ENCODE measurements around the gene MTA2. TPM values are rescaled to one million over a fixed set of nuclear protein-coding genes. Genes with fewer than 3 reads are reported as not detected.
A peak's percentile ranks its signal among the peaks of the same experiment; 100 is the strongest.

MTA2 gene
- total and polyA plus RNA-seq, 3 donors from 2014 or later: 87.6 to 115 (median 97.2) TPM

DNA sequence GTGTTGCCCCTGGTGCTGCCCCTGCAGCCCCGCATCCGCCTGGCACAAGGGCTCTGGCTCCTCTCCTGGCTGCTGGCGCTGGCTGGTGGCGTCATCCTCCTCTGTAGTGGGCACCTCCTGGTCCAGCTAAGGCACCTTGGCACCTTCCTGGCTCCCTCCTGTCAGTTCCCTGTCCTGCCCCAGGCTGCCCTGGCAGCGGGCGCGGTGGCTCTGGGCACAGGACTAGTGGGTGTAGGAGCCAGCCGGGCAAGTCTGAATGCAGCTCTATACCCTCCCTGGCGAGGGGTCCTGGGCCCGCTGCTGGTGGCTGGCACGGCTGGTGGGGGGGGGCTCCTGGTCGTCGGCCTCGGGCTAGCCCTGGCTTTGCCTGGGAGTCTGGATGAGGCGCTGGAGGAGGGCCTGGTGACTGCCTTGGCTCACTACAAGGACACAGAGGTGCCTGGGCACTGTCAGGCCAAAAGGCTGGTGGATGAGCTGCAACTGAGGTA lies 11.7 kb upstream of the MTA2 start:
- intact Hi-C loops (cut with DNase I; ENCODE audit: low total_unique reads): no loop called here
- no peak overlapping the region for H3K4me3 ChIP-seq

DNA sequence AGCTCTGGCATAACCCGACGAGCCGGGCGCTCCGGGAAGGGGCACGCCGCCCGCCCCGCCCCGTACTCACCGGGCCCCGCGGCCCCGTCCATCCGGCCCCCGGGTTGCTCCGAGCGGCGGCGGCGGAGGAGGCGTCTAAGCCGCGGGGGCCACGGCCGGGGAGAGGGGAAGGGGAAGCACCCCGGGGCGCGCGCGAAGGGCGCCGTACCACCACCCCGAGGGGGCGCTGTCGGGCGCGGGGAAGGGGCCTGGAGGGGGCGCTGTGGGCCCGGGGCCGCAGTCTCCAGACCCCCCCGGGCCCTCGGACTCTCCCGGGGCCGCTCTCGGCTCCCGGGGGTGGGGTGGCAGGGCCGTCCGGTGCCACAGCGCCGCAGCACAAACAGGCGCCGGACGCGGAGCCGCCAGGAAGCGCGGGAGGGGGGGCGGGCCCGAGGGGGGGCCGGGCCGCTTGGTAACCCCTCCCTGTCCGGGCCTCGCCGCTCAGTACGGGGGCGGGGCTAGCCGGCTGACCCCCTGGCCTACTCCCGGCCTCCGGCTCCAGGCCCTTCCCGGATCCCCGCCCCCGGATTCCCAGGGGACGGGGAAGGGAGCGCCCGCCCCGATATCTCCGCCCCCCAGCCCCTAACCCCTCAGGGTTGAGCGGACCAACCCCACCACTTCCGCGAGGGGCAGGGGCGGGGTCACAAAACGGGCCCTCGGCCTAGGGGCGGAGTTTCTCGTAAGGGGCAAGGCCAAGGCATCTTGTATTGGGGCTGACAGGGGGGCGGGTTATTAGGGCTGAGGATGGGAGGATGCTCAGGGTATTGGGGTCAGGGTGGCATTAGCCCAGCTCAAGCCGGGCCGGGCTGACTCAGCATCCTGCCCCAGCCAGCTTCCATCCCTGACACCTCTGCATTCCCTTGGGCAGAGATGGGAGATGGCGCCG lies 11.0 kb upstream of the MTA2 start, which contains the start of the genes EML3 and ROM1:
TSS of gene EML3 (minus strand) at position 410 of the 925 bp plus-strand sequence. CDS start at position 92, 318 bp downstream.
TSS of gene ROM1 (plus strand) at position 892 of the 925 bp plus-strand sequence. CDS start at position 917, 25 bp downstream.
- 0 to 4% methylated on average over 16 to 60 of the region's 91 CpGs for WGBS, 2 donors
- no peaks in the 10 kb centered on the region for H3K27me3 ChIP-seq
- TF ChIP-seq, protein P1, sequence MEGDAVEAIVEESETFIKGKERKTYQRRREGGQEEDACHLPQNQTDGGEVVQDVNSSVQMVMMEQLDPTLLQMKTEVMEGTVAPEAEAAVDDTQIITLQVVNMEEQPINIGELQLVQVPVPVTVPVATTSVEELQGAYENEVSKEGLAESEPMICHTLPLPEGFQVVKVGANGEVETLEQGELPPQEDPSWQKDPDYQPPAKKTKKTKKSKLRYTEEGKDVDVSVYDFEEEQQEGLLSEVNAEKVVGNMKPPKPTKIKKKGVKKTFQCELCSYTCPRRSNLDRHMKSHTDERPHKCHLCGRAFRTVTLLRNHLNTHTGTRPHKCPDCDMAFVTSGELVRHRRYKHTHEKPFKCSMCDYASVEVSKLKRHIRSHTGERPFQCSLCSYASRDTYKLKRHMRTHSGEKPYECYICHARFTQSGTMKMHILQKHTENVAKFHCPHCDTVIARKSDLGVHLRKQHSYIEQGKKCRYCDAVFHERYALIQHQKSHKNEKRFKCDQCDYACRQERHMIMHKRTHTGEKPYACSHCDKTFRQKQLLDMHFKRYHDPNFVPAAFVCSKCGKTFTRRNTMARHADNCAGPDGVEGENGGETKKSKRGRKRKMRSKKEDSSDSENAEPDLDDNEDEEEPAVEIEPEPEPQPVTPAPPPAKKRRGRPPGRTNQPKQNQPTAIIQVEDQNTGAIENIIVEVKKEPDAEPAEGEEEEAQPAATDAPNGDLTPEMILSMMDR (IDR thresholded peaks at IDR 0.05): peak; percentile 84 to 96 (median 86)
- TF ChIP-seq POLR2A (IDR thresholded peaks at IDR 0.05): no peak
- H3K9me3 ChIP-seq: no peaks in the 10 kb centered on the region
- peak within 1 kb of the TSS; percentile 75 to 88 for H3K4me3 ChIP-seq
- DNase-seq: peak; percentile 87
- intact Hi-C loops (cut with DNase I; ENCODE audit: low total_unique reads): no loop called here
- H3K27ac ChIP-seq: peak within 1 kb of the TSS; percentile 85 to 94
- H3K36me3 ChIP-seq (ENCODE audit: low read depth, missing control alignments): no peaks in the 10 kb centered on the region
- peaks cover 24% of the 10 kb centered on the region for H3K4me1 ChIP-seq

More for the DNA sequence above, 11.7 kb upstream of the MTA2 start:
- H3K27ac ChIP-seq: peak overlapping the region; percentile 85 to 94
- DNase-seq: no peak
- no peaks in the 10 kb centered on the region for H3K9me3 ChIP-seq
- no peaks in the 10 kb centered on the region for H3K36me3 ChIP-seq (ENCODE audit: low read depth, missing control alignments)
- peaks cover 24% of the 10 kb centered on the region for H3K4me1 ChIP-seq
- TF ChIP-seq, protein P1 (IDR thresholded peaks at IDR 0.05): no peak
- no peak for TF ChIP-seq POLR2A (IDR thresholded peaks at IDR 0.05)
- WGBS, 2 donors: 64 to 68% methylated on average over 7 to 13 of the region's 15 CpGs
- no peaks in the 10 kb centered on the region for H3K27me3 ChIP-seq

DNA sequence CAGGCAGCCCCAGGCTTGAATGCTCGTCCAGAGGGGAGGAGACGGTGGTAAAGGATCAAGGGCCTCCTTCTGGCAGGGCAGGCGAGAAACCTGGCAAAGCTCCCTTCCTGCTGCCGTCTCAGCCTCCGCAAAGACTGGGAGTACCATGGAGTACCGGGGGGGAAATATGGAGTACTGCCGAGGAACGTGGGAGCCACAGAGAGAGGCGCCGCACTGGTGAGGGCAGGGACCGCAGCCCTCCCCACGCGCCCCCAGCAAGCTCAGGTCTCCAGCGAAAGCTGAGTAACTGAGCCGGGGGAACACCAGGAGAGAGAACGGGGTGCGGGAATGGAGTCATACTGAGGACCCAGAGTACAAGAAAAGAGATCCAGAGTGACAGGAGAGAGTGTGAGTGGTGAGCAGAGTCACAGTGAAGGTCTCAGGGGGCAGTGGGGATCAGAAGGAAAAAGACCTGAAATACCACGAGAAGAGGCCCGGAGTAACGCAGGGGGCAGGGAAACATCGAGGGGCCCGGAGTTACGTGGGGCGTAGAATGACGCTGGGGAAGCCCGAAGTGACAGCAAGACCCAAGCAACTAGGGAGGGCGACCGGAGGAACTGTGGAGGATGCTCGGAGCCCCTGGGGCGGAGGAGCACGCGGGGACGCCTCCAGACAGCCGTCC lies 10.2 kb upstream of the MTA2 start:
- WGBS, 2 donors: 0 to 1% methylated on average over 28 to 34 of the region's 34 CpGs
- intact Hi-C loops (cut with DNase I; ENCODE audit: low total_unique reads): no loop called here
- Histone ChIP-seq H3K27ac (peak overlapping the region; percentile 85 to 94), H3K4me1 (peaks cover 24% of the 10 kb centered on the region), H3K4me3 (peak overlapping the region; percentile 75 to 88), H3K36me3 (ENCODE audit: low read depth, missing control alignments) (no peaks in the 10 kb centered on the region), H3K27me3 (no peaks in the 10 kb centered on the region), H3K9me3 (no peaks in the 10 kb centered on the region)
- TF ChIP-seq POLR2A (IDR thresholded peaks at IDR 0.05): no peak
- TF ChIP-seq, protein P1 (IDR thresholded peaks at IDR 0.05): peak in 1 of 3 experiments; percentile 4
- peak; percentile 69 for DNase-seq

DNA sequence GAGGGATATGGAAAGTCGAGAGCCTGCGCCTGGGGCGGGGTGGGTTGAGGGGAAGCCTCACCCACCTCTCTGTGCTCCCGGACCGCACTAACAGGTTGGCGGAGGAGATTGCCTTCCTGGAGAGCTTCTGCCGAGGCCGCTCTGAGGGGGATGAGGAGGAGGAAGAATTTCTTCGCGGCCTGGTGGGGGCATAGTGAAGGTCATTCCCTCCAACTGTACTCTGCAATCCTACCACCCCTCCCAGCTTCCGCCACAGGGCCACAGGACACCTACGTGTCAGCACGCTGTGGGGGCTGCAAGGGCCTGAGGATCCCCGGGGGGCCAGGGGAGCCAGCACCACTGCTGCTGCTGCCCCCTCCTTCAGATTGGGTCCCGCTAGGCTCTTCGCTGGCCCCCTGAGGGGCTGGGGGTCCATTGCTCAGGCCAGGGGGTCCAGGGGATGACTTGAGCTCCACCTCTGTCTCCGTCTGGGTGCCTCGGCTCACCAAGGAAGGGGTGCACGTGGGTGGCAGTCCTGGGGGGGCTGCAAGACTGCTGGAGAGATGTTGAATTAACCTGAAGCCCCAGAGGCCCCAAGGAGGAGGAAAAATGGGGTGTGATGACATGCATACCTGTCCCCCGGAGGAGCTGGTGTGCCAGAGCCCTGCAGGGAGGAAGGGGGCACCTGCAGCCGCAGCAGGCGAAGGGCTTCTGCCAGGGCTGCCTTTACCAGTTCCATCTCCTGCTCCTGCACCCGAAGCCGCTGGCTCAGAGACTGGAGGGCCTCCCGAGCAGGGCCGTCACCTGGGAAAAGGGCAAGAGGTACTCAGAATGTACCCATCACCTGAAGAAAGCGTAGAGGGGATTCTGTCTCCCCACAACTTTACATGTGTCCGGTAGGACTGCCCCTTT lies 9.4 kb upstream of the MTA2 start:
- DNase-seq: no peak
- intact Hi-C loops (cut with DNase I; ENCODE audit: low total_unique reads): no loop called here
- no peaks in the 10 kb centered on the region for H3K36me3 ChIP-seq (ENCODE audit: low read depth, missing control alignments)
- no peaks in the 10 kb centered on the region for H3K27me3 ChIP-seq
- H3K4me1 ChIP-seq: peaks cover 24% of the 10 kb centered on the region
- H3K4me3 ChIP-seq: peak overlapping the region; percentile 75 to 88
- H3K9me3 ChIP-seq: no peaks in the 10 kb centered on the region
- no peak for TF ChIP-seq POLR2A (IDR thresholded peaks at IDR 0.05)
- TF ChIP-seq, protein P1 (IDR thresholded peaks at IDR 0.05): no peak
- WGBS, 2 donors: 34 to 47% methylated on average over 25 to 28 of the region's 28 CpGs
- H3K27ac ChIP-seq: peak overlapping the region; percentile 85 to 94
